ENCODE data around the gene APBA2. TPM values are rescaled to one million over a fixed set of nuclear protein-coding genes. Genes with fewer than 3 reads are reported as not detected.

Gene APBA2
- total and polyA plus RNA-seq, 2 of the 13 experiments (the other 11 are each of a cell fraction or from before 2014, with no cell fraction given) = 0.62 to 2.3 TPM

DNA sequence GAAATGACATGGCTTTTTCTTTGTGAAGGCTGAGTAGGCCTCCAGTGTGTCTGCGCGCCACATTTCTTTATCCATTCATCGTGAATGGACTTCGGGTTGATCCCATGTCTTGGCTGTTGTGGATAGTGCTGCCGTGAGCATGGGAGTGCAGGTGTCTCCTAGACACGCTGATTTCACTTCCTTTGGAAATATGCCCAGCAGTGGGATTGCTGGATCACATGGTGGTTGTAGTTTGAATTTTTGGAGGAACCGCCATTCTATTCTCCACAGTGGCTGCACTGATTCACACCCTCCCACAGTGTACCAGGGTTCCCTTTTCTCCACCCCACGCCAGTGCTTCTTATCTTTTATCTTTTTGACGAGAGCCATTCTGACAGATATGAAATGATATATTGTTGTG is 212.2 kb downstream of the APBA2 start:
- no TSS peak for BruUV-seq (replicated peaks)
- Histone ChIP-seq H3K4me3 (replicated peaks in 1 of 3; ENCODE audit: insufficient read depth in 1 of 3, low read depth in 2 of 3, low read length in 3 of 3) (no peak overlapping the region), H3K9me3 (ENCODE audit: low read length) (no peaks in the 10 kb centered on the region), H2AFZ (ENCODE audit: low read length) (no peak overlapping the region), H3K36me3 (replicated peaks in 1 of 2; ENCODE audit: control insufficient read depth in 1 of 2, insufficient read depth in 2 of 2, low read length in 2 of 2) (no peaks in the 10 kb centered on the region), H3K9ac (ENCODE audit: insufficient read depth, low read depth, low read length) (no peak overlapping the region), H4K20me1 (ENCODE audit: insufficient read depth, low read length) (no peaks in the 10 kb centered on the region), H3K27ac (ENCODE audit: extremely low read length, insufficient read depth, low read length) (no peak overlapping the region), H3K79me2 (ENCODE audit: insufficient read depth, low read length) (no peaks in the 10 kb centered on the region), H3K27me3 (ENCODE audit: control insufficient read depth in 1 of 2, insufficient read depth in 2 of 2, low read length in 2 of 2) (no peaks in the 10 kb centered on the region), H3K4me2 (ENCODE audit: low read depth, low read length) (no peak overlapping the region), H3K4me1 (ENCODE audit: insufficient read depth, low read length) (no peaks in the 10 kb centered on the region)
- no peak for ATAC-seq
- no peak for FAIRE-seq
- POLR2A ChIA-PET = no interaction called here
- in situ Hi-C loops (cut with HindIII; ENCODE audit: extremely low pct_ligation_motif_present, low pct_unique_long_range_greater_than_20kb) = no loop called here
- DNase-seq (ENCODE audit: low spot score) = no peak
- CTCF ChIA-PET (ENCODE audit: low intra/inter-chr PET ratio, low total read pairs) = no interaction called here
- TF ChIP-seq, protein P1, sequence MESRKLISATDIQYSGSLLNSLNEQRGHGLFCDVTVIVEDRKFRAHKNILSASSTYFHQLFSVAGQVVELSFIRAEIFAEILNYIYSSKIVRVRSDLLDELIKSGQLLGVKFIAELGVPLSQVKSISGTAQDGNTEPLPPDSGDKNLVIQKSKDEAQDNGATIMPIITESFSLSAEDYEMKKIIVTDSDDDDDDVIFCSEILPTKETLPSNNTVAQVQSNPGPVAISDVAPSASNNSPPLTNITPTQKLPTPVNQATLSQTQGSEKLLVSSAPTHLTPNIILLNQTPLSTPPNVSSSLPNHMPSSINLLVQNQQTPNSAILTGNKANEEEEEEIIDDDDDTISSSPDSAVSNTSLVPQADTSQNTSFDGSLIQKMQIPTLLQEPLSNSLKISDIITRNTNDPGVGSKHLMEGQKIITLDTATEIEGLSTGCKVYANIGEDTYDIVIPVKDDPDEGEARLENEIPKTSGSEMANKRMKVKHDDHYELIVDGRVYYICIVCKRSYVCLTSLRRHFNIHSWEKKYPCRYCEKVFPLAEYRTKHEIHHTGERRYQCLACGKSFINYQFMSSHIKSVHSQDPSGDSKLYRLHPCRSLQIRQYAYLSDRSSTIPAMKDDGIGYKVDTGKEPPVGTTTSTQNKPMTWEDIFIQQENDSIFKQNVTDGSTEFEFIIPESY (CRISPR knock-in tag; IDR thresholded peaks at IDR 0.05) = no peak
- TF ChIP-seq FIP1L1 (IDR thresholded peaks at IDR 0.05; ENCODE audit: borderline replicate concordance, insufficient read depth, low read depth, low read length) = no peak
- TF ChIP-seq, protein P2, sequence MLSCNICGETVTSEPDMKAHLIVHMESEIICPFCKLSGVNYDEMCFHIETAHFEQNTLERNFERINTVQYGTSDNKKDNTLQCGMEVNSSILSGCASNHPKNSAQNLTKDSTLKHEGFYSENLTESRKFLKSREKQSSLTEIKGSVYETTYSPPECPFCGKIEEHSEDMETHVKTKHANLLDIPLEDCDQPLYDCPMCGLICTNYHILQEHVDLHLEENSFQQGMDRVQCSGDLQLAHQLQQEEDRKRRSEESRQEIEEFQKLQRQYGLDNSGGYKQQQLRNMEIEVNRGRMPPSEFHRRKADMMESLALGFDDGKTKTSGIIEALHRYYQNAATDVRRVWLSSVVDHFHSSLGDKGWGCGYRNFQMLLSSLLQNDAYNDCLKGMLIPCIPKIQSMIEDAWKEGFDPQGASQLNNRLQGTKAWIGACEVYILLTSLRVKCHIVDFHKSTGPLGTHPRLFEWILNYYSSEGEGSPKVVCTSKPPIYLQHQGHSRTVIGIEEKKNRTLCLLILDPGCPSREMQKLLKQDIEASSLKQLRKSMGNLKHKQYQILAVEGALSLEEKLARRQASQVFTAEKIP (CRISPR knock-in tag; IDR thresholded peaks at IDR 0.05; ENCODE audit: borderline replicate concordance) = no peak
- TF ChIP-seq ZNF720 (CRISPR knock-in tag; IDR thresholded peaks at IDR 0.05) = no peak
- no peak for TF ChIP-seq ZBTB1 (CRISPR knock-in tag; IDR thresholded peaks at IDR 0.05; ENCODE audit: borderline replicate concordance)
- no peak for TF ChIP-seq ZNF546 (CRISPR knock-in tag; conservative IDR thresholded peaks at IDR 0.05)
- TF ChIP-seq, protein P3, sequence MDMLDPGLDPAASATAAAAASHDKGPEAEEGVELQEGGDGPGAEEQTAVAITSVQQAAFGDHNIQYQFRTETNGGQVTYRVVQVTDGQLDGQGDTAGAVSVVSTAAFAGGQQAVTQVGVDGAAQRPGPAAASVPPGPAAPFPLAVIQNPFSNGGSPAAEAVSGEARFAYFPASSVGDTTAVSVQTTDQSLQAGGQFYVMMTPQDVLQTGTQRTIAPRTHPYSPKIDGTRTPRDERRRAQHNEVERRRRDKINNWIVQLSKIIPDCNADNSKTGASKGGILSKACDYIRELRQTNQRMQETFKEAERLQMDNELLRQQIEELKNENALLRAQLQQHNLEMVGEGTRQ (IDR thresholded peaks at IDR 0.05; ENCODE audit: low read depth, low read length) = no peak
- TF ChIP-seq, protein P3 (CRISPR knock-in tag; IDR thresholded peaks at IDR 0.05; ENCODE audit: borderline replicate concordance) = no peak
- TF ChIP-seq, protein P4, sequence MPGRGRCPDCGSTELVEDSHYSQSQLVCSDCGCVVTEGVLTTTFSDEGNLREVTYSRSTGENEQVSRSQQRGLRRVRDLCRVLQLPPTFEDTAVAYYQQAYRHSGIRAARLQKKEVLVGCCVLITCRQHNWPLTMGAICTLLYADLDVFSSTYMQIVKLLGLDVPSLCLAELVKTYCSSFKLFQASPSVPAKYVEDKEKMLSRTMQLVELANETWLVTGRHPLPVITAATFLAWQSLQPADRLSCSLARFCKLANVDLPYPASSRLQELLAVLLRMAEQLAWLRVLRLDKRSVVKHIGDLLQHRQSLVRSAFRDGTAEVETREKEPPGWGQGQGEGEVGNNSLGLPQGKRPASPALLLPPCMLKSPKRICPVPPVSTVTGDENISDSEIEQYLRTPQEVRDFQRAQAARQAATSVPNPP (CRISPR knock-in tag; IDR thresholded peaks at IDR 0.05) = no peak
- no peak for TF ChIP-seq ZNF605 (CRISPR knock-in tag; IDR thresholded peaks at IDR 0.05)
- no peak for TF ChIP-seq ZNF460 (CRISPR knock-in tag; IDR thresholded peaks at IDR 0.05; ENCODE audit: borderline replicate concordance)
- no peak for TF ChIP-seq ZNF530 (CRISPR knock-in tag; IDR thresholded peaks at IDR 0.05; ENCODE audit: low read depth)
- no peak for TF ChIP-seq HDAC1 (CRISPR knock-in tag; IDR thresholded peaks at IDR 0.05)
- intact Hi-C loops (cut with micrococcal nuclease; ENCODE audit: unreplicated experiment) = no loop called here
- WGBS (ENCODE audit: low lambda C conversion rate) = 67% methylated on average over 9 of the region's 9 CpGs

Data from HepG2 (cell line).